Bronchial epithelial cell (primary cell): Measurements from ENCODE around the gene CCDC28B. TPM values are rescaled to one million over a fixed set of nuclear protein-coding genes. Genes with fewer than 3 reads are reported as not detected.
"Not testable (repeated sequence)": the region's sequence is repeated elsewhere in the genome, so short reads cannot be mapped to it uniquely, and the experiment has no call there.

Source experiments
- DNase-seq: peaks from one replicate; pipeline ENCODE4 v3.0.0-alpha.2; 2010; ENCODE audit warnings: low read depth
- FAIRE-seq: peaks from 2 replicates; lab custom pipeline; 2011; peaks lifted over from hg19 to GRCh38; lab: Jason Lieb, UNC
- H3K27me3 ChIP-seq: 2 replicates; pipeline ENCODE4 v1.5.1; 2011; ENCODE audit warnings: low read length; ENCODE audit not compliant: control insufficient read depth, insufficient read depth
- H3K36me3 ChIP-seq: 2 replicates; pipeline ENCODE4 v1.5.1; 2011; ENCODE audit warnings: low read length; ENCODE audit not compliant: control insufficient read depth, insufficient read depth
- H3K4me3 ChIP-seq: 2 replicates; pipeline ENCODE4 v1.5.1; 2011; ENCODE audit warnings: mild to moderate bottlenecking, low read depth, low read length, control low read depth
- CTCF ChIP-seq: IDR thresholded peaks from 2 replicates; pipeline ENCODE4 v1.5.1; 2011; ENCODE audit warnings: mild to moderate bottlenecking, moderate library complexity, low read length, control low read depth, inconsistent platforms; ENCODE audit not compliant: insufficient read depth, severe bottlenecking
- total RNA-seq: library from RNA; depleted of rRNA; stranded (reverse); fragments of >200 nt; gene quantifications from 2 replicates; pipeline ENCODE4 v1.2.1, GENCODE V29; 2014

CCDC28B gene
- total RNA-seq, result 1.2 and 2.9 TPM in 2 replicates

GRCh38 chr1:32200226-32201010 is at the start of gene CCDC28B:
TSS of gene CCDC28B (plus strand) at chr1:32200595. CDS start at chr1:32201936, 1,341 bp downstream.
- no peak for FAIRE-seq
- Histone ChIP-seq H3K36me3 (peaks cover 9% of the 10 kb centered on the region), H3K4me3 (peak within 1 kb of the TSS; percentile 51), H3K27me3 (no peaks in the 10 kb centered on the region)
- TF ChIP-seq CTCF, result no peak
- DNase-seq, result peak; percentile 42

GRCh38 chr1:32150847-32151246 is 49.5 kb upstream of the CCDC28B start:
- DNase-seq, result no peak
- Histone ChIP-seq H3K36me3 (peaks cover 5% of the 10 kb centered on the region), H3K4me3 (no peak overlapping the region), H3K27me3 (no peaks in the 10 kb centered on the region)
- FAIRE-seq, result no peak
- no peak for TF ChIP-seq CTCF

DNA sequence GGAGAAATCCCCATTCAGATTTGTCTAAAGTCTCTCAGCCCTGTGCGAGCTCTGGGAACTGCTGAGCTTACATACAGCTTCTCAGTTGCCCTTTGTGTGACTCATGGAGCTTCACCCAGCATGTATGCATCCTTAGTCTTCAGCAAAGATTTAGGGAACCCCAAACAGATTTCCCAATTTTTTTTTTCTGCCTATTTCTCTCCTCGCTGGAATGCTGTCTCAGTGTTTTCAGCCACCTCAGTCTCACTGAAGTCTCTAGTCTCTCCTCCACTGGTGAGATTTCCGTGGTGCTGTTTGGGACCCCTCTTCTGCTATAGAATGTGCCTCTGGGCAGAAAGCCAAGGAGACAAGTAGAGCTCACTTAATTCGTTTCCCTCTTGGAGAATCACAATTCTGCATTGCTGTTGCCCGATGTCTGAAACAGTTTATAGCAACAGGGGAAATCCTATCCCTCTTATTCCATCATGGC is 49.0 kb upstream of the CCDC28B start:
- FAIRE-seq (no peak), DNase-seq (peak; percentile 52)
- Histone ChIP-seq H3K27me3 (no peaks in the 10 kb centered on the region), H3K36me3 (peaks cover 5% of the 10 kb centered on the region), H3K4me3 (no peak overlapping the region)
- TF ChIP-seq CTCF, result no peak

DNA sequence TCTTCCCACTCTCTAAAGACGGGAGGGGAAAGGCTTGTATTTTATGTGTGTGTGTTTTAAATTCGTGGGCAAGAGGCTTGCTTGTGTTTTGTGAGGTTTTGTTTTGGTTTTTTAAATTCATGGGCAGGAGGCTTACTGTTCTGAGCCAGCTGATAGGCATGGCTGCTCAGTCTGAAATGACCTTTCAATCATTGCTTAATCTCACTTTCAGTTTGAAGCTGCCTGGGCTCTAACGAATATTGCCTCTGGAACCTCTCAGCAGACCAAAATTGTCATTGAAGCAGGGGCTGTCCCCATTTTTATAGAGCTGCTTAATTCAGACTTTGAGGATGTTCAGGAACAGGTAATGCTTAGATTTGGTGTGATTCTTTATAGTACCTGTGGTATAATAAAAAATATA is 41.2 kb upstream of the CCDC28B start:
- TF ChIP-seq CTCF, result no peak
- peaks cover 23% of the 10 kb centered on the region for H3K36me3 ChIP-seq
- no peak overlapping the region for H3K4me3 ChIP-seq
- no peak for FAIRE-seq
- no peaks in the 10 kb centered on the region for H3K27me3 ChIP-seq
- no peak for DNase-seq

GRCh38 chr1:32163405-32163804 is 37.0 kb upstream of the CCDC28B start:
- no peak for TF ChIP-seq CTCF
- DNase-seq (peak; percentile 59), FAIRE-seq (peak; percentile 68)
- H3K27me3 ChIP-seq, result no peaks in the 10 kb centered on the region
- no peak overlapping the region for H3K4me3 ChIP-seq
- peaks cover 17% of the 10 kb centered on the region for H3K36me3 ChIP-seq

GRCh38 chr1:32165633-32166032 is 34.8 kb upstream of the CCDC28B start:
- FAIRE-seq, H3K27me3 ChIP-seq, DNase-seq, H3K4me3 ChIP-seq: not testable (repeated sequence)
- H3K36me3 ChIP-seq, result peaks cover 26% of the 10 kb centered on the region
